ENCODE results near the gene SLBP.

DNA sequence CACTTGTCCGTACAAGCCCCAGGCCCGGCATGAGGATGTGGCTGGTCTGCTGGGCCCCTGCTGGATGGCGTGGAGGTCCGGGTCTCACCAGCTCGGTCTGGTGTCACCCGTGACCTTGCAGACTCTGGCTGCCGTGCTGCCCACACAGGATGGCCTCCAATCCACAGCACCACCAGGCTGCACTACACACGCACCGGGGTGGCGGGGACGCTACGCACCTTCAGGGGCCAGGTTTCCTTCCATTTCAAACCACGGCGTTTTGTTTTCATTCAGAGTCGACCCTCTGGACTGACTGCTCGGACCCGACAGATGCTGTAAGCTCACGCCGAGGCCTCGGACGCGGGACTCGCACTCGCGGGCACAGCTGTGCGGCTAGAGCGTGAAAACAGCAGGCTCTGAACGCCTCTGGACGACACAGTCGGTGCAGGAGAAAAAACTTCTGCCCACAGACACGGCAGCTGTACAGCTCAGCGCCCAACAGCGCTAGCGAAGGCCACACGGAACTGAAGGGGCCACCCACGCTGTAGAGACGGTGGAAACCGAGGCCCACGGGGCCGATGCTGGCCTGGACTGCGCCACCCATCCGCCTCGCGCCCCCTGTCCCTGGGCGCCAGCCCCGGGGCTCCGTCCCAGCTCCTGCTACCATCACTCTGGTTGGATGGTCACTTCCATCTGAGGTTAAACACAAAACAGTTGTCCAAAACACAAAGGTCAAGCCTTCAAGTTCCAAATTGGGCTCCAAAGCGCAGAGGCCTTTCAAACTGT lies 68.0 kb downstream of the SLBP start:
- TF ChIP-seq, protein P1, sequence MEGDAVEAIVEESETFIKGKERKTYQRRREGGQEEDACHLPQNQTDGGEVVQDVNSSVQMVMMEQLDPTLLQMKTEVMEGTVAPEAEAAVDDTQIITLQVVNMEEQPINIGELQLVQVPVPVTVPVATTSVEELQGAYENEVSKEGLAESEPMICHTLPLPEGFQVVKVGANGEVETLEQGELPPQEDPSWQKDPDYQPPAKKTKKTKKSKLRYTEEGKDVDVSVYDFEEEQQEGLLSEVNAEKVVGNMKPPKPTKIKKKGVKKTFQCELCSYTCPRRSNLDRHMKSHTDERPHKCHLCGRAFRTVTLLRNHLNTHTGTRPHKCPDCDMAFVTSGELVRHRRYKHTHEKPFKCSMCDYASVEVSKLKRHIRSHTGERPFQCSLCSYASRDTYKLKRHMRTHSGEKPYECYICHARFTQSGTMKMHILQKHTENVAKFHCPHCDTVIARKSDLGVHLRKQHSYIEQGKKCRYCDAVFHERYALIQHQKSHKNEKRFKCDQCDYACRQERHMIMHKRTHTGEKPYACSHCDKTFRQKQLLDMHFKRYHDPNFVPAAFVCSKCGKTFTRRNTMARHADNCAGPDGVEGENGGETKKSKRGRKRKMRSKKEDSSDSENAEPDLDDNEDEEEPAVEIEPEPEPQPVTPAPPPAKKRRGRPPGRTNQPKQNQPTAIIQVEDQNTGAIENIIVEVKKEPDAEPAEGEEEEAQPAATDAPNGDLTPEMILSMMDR (IDR thresholded peaks at IDR 0.05; ENCODE audit: low read depth, low read length): no peak
- TF ChIP-seq EZH2phosphoT487 (IDR thresholded peaks at IDR 0.05; ENCODE audit: low read depth): no peak

All from OCI-LY3 (cell line).